HT-29 (cell line): Measurements from ENCODE around the gene PLA2G4C. TPM values are rescaled to one million over a fixed set of nuclear protein-coding genes. Genes with fewer than 3 reads are reported as not detected.

Source experiments
- DNase-seq: peaks from one replicate; pipeline ENCODE4 v3.0.0-alpha.2; 2015; ENCODE audit warnings: low spot score
- total RNA-seq: library from RNA; depleted of rRNA; stranded (reverse); fragments of >200 nt; shearing (Covaris generic); gene quantifications from 2 replicates; pipeline ENCODE4 v1.2.3, GENCODE V29; 2014; rRNA removed

The PLA2G4C gene, protein sequence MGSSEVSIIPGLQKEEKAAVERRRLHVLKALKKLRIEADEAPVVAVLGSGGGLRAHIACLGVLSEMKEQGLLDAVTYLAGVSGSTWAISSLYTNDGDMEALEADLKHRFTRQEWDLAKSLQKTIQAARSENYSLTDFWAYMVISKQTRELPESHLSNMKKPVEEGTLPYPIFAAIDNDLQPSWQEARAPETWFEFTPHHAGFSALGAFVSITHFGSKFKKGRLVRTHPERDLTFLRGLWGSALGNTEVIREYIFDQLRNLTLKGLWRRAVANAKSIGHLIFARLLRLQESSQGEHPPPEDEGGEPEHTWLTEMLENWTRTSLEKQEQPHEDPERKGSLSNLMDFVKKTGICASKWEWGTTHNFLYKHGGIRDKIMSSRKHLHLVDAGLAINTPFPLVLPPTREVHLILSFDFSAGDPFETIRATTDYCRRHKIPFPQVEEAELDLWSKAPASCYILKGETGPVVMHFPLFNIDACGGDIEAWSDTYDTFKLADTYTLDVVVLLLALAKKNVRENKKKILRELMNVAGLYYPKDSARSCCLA
- total RNA-seq = 1.8 TPM in 1 of 2 replicates, not detected in the other

- DNase-seq = peak; percentile 94
These were observed at the start of gene PLA2G4C for GRCh38 chr19:48110350-48110966. Gene PLA2G4C (minus strand): TSS chr19:48110817. CDS start chr19:48106529, 4,288 bp downstream.

DNA sequence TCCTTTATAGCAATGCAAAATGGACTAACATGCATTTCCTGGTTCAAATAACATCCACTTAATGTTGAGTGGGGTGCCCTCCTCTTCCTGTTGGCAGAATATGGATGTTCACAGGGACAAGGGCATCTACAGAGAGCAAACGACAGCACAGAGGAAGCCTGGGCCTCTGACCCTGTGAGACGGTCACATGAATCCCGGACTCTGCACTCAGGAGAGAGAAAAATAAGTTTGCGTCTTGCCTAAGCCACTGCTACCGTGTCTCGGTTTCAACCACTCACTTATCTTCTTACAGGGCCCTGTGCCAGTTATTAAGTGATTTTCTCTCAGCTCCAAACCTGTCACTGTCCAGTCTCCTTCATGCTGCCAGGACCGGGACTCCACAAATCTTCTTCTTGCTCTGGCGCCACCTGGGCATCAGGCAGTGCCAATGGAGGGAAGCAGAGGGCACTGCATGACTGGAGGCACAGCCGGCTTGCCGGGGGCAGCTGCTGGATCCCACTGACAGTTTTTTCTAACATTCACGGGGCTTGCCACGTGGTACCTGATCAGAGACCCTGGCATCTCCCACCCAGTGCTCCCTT lies 47.7 kb upstream of the PLA2G4C start:
- DNase-seq = no peak

DNA sequence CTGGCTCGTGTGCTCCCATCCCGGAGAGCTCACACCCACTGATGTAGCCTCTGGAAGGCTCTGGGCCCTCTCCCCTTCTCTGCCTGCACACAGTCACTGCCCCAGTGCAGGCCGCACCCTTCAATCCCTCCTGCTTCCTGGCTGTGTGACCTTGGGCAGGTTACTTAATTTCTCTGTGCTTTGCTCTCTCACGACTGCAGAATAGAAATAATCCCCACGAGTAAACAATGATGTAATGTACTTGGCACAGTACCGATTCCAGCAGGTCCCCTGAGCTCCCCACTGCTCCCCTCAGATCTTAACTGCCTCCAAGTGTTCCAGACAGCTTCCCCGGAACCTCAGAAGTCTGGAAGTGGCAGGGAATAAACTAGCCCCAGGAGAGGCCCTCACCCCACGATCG lies 43.4 kb upstream of the PLA2G4C start:
- DNase-seq = no peak

GRCh38 chr19:48152551-48152950 lies 41.9 kb upstream of the PLA2G4C start:
- peak; percentile 87 for DNase-seq

DNA sequence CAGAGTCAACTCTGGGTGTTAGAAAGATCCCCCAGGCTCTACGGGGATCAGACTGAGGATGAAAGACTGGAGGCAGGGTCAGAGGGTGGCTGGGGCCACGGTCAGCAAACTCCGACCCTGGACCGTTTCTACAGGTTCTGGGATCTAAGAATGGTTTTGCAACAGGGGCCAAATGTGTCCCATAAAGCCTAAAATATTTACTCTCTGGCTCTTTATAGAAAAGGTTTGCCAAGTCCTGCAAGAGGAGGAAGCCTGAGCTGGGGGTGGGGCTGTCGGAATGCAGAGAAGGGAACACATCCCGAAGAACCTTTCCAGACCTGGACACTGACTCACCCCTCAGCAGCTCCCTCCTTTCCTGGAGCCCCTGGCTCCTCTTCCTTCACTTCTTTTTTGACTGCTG lies 38.8 kb upstream of the PLA2G4C start:
- no peak for DNase-seq

- DNase-seq = no peak
These were observed 38.0 kb upstream of the PLA2G4C start for GRCh38 chr19:48148576-48148975.

- DNase-seq = no peak
These were observed 37.1 kb upstream of the PLA2G4C start for GRCh38 chr19:48147597-48148175.

DNA sequence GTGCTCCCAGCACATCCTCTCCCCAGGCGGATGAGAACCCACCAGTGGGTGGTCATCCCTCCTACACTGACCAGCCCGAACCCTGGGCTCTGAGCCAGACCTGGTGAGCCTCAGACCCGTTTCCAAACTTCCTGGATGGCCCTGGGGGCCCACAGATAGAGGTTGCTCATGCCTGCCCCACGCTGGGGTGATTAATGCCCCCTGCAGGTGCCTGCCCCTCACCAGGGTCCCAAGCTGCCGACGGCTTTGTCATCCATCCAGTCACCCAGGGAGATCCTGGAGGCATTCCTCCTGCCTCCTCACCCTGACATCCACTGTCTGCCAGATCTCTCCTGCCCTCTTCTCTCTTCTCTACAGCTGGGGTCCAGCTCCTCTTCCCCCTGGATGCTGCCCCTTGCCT lies 28.4 kb upstream of the PLA2G4C start:
- DNase-seq = no peak

DNA sequence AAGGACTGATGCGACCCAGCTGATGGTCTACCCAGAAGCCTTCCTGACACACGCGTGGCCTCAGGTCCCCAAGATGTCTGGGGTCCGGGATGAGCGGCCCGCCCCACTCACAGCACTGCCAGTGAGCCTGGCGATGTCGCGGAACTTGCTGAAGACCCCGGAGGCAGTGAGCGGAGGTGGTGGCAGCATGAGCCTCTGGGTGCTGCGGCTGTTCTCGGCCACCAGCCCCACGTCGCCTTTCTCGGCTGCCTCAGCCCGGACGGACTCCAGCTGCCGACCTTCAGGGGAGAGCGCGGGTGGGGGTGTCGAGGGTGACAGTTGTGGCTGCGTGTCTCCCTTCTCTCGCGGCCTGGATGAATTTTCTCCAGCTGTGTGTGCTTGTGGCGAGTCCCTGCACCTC lies 26.8 kb upstream of the PLA2G4C start:
- no peak for DNase-seq

DNA sequence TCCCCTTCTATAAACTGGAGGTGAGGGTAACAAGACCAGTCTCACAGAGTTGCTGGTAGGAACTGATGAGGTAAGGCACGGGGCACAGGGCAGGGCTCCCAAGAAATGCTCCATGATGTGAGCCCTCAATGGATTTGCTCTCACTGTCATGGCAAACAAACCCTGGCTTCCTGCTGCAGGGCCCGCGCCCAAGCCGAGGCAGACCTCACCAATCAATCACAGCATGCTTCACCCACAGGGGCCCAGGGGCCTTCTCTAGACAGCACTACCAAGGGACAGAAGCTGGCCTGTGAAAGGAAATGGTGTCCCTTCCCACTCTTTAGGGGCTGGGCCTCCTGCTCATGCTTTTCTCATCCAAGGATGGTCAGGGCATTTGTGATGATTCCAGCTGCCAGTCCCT lies 25.9 kb upstream of the PLA2G4C start:
- no peak for DNase-seq

DNA sequence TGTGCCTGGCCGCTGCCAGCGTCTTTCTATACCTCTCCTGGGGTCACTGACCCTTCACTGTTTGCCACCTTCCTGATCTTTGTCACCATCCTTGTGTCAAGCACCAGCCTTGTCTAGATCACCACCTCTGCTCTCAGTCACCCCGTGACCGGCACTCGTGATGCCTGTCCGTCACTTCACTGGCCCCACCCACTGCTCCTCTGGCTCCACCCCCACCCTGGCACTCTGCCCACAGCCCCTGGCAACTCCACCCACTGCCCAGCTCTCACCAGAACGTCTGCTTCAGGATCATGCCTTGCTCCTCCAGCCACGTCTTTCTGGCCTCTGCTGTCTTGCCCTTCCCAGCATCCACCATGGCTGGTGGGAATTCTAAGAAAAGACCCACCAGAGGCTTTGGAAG lies 24.8 kb upstream of the PLA2G4C start:
- DNase-seq = peak; percentile 39

DNA sequence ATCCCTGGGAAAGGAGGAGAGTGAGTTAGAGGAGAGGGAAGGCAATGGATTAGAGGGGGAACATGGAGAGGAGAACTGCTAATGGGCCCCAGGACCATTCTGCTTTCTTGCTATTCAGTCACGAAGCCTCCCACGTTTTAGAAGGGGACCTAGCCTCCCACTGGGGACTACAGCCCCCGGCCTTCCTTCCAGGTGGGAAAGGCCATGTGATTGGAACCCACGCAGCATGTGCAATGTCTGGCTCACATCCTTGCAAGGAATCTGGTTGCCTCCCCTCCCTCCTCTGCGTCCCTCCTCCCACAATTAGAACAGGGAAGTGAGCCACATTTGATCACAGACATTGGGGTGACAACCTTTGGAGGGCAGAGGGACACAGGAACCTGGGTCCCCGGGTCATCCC lies 22.5 kb upstream of the PLA2G4C start:
- no peak for DNase-seq

DNA sequence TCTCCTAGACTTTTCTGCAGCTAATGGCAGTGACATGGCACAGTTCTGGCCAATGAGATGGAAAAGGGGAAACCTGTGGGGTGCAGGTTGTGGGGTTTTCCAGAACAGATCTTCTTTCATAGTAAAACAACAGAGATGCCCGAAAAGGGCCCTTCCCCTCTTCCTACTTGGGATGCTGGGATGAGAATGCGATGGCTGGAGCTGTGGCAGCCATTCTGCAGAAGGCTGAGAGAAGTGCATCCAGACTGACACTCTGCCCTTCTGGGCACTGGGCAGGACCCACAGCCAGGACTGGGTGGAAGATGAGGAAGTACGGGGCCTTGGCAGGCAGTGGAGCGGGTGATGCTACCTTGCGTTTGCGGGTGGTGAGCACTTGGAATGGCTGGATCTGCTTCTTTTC lies 16.9 kb upstream of the PLA2G4C start:
- no peak for DNase-seq

GRCh38 chr19:48123907-48124651 lies 13.5 kb upstream of the PLA2G4C start:
- DNase-seq = peak; percentile 81

DNA sequence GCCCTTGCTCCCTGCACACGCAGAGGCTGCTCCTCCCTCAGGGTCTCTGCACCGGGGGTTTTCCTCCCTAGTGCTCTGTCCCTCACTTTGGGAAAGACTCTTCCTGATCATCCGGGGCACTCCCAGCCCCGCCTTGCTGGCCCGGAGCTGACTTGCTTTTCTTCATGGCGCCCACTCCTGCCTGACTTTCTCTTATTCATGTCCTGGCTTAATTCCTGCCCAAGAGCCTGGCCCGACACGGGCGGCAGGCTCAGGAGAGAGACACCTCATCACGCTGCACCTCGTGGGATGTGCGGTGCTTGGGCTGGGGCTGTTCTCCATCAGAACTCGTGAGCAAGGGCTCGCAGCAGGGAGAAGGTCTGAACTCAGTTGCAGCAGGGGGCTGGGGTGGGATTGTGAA lies 11.8 kb upstream of the PLA2G4C start:
- no peak for DNase-seq

- DNase-seq = no peak
These were observed 11.3 kb upstream of the PLA2G4C start for GRCh38 chr19:48121909-48122371.

- DNase-seq = no peak
These were observed 10.4 kb upstream of the PLA2G4C start for GRCh38 chr19:48121066-48121465.

- DNase-seq = no peak
These were observed 9.9 kb upstream of the PLA2G4C start for GRCh38 chr19:48120505-48120904.

GRCh38 chr19:48118131-48118517 lies 7.5 kb upstream of the PLA2G4C start:
- no peak for DNase-seq

GRCh38 chr19:48117515-48118130 lies 7.0 kb upstream of the PLA2G4C start:
- no peak for DNase-seq
